Heart left ventricle (tissue), 13 donors: ENCODE data around the gene TTC33.

Experiments used
- CTCF ChIP-seq, 12 donors: fragments of 200-600 bp; sonication (generic) in 4 of 12; IDR thresholded peaks; one replicate each; pipeline versions ENCODE4 v1.5.0 to v1.8.0; 2018 to 2022; ENCODE audit warnings: antibody characterized with exemption in 12 of 12, mild to moderate bottlenecking in 5 of 12
- POLR2A ChIP-seq, 2 donors: fragments of 450-650 bp; IDR thresholded peaks; one replicate each; pipeline ENCODE4 v1.6.1; 2017; ENCODE audit warnings: antibody characterized with exemption in 2 of 2, mild to moderate bottlenecking in 2 of 2, moderate library complexity in 2 of 2
- donor health status: ischemic (EF 13 %, LVEDD 7.1; RV severe dilation, severe dysfunction).
- donor health status: DM: no; HTN: yes; CAD: no.
- donor health status: DM: no; HTN: no; CAD: no.
- donor health status: ischemic (EF 25% LVEDD 6.9; RV normal size, moderate dysfunction).
- donor health status: ischemic (EF 25% LVEDD 5.7; RV mildly dilated, moderate dysfunction).
- donor health status: ischemic (EF 35%, LVEDD 5.7; RV mildly dilated, moderate dysfunction).
- donor health status: nonischemic (EF 11% LVEDD 7.7; RV severe dilation, severe dysfunction).
- donor health status: DM: yes; HTN: yes; CAD: no.
- donor health status: PGD.
- donor health status: ischemic (EF 29% LVEDD 5.4; RV normal size, mild dysfunction).
- donor health status: nonischemic (EF 23%, LVEDD 6.1; RV moderate dilation, normal function).

GRCh38 chr5:40550481-40550880 lies 205.3 kb downstream of the TTC33 start:
- TF ChIP-seq CTCF (IDR thresholded peaks at IDR 0.05) (no peak), POLR2A (IDR thresholded peaks at IDR 0.05) (no peak)
